ENCODE data around the gene HMX2. TPM values are rescaled to one million over a fixed set of nuclear protein-coding genes. Genes with fewer than 3 reads are reported as not detected.

Gene HMX2
- polyA plus RNA-seq, 3 donors: 1.4 to 1.6 (median 1.4) TPM

- no peak for DNase-seq (ENCODE audit: low read depth in 3 of 3, low spot score in 2 of 3)
Measured at GRCh38 chr10:123136806-123137642, 10.9 kb upstream of the HMX2 start.

- no peak for DNase-seq (ENCODE audit: low read depth in 3 of 3, low spot score in 2 of 3)
Measured at GRCh38 chr10:123139165-123139520, 8.8 kb upstream of the HMX2 start.

- DNase-seq (ENCODE audit: low read depth in 3 of 3, low spot score in 2 of 3): no peak
Measured at GRCh38 chr10:123139521-123140163, 8.3 kb upstream of the HMX2 start.

GRCh38 chr10:123140164-123140982, 7.6 kb upstream of the HMX2 start:
- no peak for DNase-seq (ENCODE audit: low read depth in 3 of 3, low spot score in 2 of 3)

- DNase-seq (ENCODE audit: low read depth in 3 of 3, low spot score in 2 of 3): no peak
Measured at GRCh38 chr10:123140983-123141390, 6.9 kb upstream of the HMX2 start.

GRCh38 chr10:123141791-123142700, 5.9 kb upstream of the HMX2 start:
- no peak for DNase-seq (ENCODE audit: low read depth in 3 of 3, low spot score in 2 of 3)

- DNase-seq (ENCODE audit: low read depth in 3 of 3, low spot score in 2 of 3): no peak
Measured at GRCh38 chr10:123142701-123143161, 5.2 kb upstream of the HMX2 start.

- no peak for DNase-seq (ENCODE audit: low read depth in 3 of 3, low spot score in 2 of 3)
Measured at GRCh38 chr10:123143162-123143824, 4.6 kb upstream of the HMX2 start.

- no peak for DNase-seq (ENCODE audit: low read depth in 3 of 3, low spot score in 2 of 3)
Measured at GRCh38 chr10:123143825-123144168, 4.1 kb upstream of the HMX2 start.

GRCh38 chr10:123144697-123145541, 3.0 kb upstream of the HMX2 start:
- DNase-seq (ENCODE audit: low read depth in 3 of 3, low spot score in 2 of 3): no peak

GRCh38 chr10:123145542-123146012, 2.4 kb upstream of the HMX2 start:
- DNase-seq (ENCODE audit: low read depth in 3 of 3, low spot score in 2 of 3): no peak

GRCh38 chr10:123146013-123146893, 1.7 kb upstream of the HMX2 start:
- no peak for DNase-seq (ENCODE audit: low read depth in 3 of 3, low spot score in 2 of 3)

GRCh38 chr10:123146894-123147634, 872 bp upstream of the HMX2 start:
- no peak for DNase-seq (ENCODE audit: low read depth in 3 of 3, low spot score in 2 of 3)

- DNase-seq (ENCODE audit: low read depth in 3 of 3, low spot score in 2 of 3): no peak
Measured at GRCh38 chr10:123148414-123149161, 652 bp downstream of the HMX2 start.

- no peak for DNase-seq (ENCODE audit: low read depth in 3 of 3, low spot score in 2 of 3)
Measured at GRCh38 chr10:123149162-123149567, 1.2 kb downstream of the HMX2 start.

- DNase-seq (ENCODE audit: low read depth in 3 of 3, low spot score in 2 of 3): no peak
Measured at GRCh38 chr10:123149568-123150270, 1.8 kb downstream of the HMX2 start.

Measured in right renal cortex interstitium (tissue), 3 donors.